ENCODE results near the gene EIF4E2.
A peak's percentile ranks its signal among the peaks of the same experiment; 100 is the strongest.

Gene EIF4E2

DNA sequence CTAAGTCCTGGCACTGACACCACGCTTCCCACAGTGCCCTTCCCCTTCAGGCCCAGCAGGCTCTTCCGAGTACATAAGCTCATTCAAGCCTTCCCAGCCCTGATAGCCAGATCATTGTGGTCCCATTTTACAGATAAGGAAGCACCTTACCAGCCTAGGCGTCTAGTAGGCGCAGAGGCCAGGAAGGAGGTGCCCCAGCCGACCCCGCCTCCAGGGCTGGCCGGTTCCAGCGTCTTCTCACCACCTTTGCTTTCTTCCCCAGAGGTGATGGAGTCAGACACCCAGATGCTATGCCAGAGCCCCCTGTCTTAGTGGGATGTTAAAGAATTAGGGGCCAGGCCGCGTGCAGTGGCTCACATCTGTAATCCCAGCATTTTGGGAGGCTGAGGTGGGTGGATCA, 54.0 kb downstream of the EIF4E2 start:
- no peak for DNase-seq

DNA sequence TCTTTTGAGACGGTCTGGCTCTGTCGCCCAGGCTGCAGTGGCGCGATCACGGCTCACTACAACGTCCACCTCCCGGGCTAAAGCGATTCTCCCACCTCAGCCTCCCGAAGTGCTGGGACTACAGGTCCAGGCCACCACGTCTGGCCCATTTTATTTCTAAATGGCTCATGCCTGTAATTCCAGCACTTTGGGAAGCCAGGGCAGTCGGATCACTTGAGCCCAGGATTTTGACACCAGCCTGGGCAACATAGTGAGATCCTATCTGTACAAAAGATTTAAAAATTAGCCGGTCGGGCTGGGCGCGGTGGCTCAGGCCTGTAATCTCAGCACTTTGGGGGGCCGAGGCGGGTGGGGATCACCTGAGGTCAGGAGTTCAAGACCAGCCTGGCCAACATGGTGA, 56.5 kb downstream of the EIF4E2 start:
- no peak for DNase-seq

DNA sequence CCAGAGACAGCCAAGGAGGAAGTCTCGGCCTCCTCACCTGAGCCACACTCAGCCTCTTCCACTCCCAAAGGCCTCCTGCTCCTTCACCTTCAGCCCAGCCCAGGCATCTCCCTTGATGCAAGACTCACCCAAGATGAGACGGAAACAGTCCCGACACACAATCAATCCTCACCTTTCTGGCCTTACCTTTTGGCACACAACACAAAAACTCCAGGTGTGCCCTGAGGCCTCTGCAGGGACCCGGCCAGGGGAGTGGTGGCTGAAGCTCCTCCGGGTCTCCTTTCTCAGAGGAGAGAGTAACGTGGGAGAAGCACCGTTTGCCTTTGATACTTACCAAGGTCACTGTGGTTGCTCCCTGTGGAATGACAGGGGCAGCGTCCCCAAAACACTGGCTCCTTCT, 59.1 kb downstream of the EIF4E2 start:
- no peak for DNase-seq

DNA sequence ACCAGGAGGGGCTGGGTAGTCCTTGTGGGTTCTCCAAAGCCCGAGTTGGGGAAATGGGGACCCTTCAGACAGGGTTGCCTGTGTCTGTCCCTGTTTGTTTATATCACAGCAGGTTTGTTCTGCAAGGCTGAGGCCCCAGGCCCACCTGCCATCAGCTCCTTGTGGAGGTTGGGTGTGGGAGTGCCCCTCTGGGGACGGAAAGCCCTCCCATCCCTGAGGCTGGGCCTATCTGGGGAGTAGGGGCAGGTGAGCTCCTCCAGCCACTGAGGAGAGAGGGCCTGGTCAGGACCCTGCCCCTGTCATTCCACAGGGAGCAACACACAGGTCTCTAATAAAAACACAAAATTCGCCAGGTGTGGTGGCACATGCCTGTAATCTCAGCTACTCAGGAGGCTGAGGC, 59.6 kb downstream of the EIF4E2 start:
- DNase-seq, result no peak

DNA sequence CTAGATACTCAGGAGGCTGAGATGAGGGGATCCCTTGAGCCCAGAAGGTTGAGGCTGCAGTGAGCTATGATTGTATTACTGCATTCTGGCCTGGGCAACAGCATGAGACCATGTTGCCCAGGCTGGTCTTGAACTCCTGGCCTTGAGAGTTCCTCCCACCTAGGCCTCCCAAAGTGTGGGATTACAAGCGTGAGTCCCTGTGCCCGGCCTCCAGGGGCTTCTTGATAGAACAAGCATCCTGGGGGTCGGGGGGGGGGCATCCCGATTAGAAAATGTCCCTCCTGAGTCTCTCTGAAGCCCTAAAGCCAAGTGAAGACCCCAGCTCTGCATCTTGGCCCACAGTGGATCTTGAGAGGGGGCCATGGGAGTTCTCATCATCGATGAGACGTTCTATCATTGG, 60.6 kb downstream of the EIF4E2 start:
- no peak for DNase-seq

DNA sequence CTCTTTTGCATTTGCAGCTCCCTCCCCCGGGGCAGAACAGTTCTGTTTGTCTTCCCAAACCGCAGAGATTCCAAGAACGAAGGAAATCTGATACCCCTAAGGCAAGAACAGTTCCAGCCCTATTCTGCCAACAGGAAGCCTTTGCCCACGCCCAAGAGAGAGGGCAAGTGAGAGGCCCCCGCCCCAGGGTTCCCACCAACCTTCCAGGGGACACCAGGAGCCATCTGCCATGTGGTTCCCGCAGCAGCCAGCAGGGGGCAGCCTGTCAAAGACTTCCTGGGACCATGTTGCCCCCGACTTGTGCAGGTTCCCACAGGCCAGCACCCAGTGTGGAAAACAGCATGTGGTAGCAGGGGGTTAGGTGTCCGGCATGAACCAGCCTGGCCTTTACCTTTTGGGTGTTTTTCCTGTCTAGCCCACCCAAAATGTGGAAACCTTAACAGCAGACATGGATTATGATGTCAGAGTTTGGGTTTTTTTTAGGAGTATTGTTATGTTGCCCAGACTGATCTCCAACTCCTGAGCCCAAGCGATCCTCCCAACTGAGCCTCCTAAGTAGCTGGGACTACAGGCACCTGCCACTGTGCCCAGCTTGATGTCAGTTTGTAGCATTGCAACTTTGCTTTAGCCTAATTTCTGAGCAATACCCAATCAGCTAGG, 61.2 kb downstream of the EIF4E2 start:
- DNase-seq, result peak; percentile 60

DNA sequence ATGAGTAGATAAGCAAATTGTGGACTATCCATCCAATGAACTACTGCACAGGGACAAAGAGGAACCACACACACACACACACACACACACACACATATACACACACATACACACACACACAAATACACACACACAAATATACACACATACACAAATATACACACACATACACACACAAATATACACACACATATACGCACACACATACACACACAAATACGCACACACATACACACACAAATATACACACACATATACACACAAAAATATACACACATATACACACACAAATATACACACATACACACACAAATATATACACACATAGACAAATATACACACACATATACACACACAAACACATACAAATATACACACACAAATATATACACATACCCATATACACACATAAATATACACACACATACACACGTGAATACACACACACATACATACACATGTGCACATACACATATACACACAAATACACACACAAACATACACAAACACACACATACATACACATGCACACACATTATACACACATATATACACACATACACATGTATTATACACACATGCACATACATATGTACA, 63.1 kb downstream of the EIF4E2 start:
- DNase-seq, result no peak

DNA sequence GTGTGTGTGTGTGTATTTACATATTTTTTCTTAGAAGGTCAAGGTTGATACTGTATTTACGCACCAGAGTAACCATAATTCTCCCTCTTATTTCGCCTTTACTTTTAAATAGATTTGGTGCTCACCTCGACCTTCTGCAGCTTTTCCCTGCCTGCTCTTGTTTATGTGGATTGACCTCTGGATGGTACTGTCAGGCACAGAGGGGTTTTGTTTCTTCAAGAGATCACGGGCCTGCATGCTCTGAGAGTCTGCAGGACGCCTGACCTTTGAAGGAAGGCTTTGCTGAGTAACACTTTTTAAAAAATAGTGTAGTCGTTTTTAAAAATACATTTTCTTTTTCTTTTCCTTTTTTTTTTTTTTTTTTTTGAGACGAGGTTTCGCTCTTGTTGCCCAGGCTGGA, 64.8 kb downstream of the EIF4E2 start:
- no peak for DNase-seq

All from hematopoietic multipotent progenitor cell treated with erythropoietin and hydrocortisone succinate and interleukin-3 and kit ligand, for 8 days (in vitro differentiated cells).